K562 (cell line): Measurements from ENCODE around the gene PCCA. TPM values are rescaled to one million over a fixed set of nuclear protein-coding genes. Genes with fewer than 3 reads are reported as not detected.

Source experiments
- CEBPG ChIP-seq, 3 experiments: fragments of 200-800 bp in 1 of 3; sonication (Bioruptor generic) in 1 of 3; sonication (generic) in 1 of 3; formaldehyde crosslinking in 1 of 3; IDR thresholded peaks in 2 of 3; conservative IDR thresholded peaks in 1 of 3; 2 replicates each; pipeline versions ENCODE4 v1.6.1 to v1.8.0; 2016 to 2022; ENCODE audit warnings: missing compliant biosample characterization in 2 of 3, missing genetic modification characterization in 2 of 3, mild to moderate bottlenecking in 1 of 3, missing genetic modification reagents in 1 of 3
- KDM4B ChIP-seq, 2 experiments: fragments of 450-650 bp in 1 of 2; sonication (generic) in 1 of 2; IDR thresholded peaks; 2 replicates each; pipeline ENCODE4 v1.6.1; 2016 to 2017; ENCODE audit warnings: borderline replicate concordance in 2 of 2, antibody characterized with exemption in 1 of 2, low read depth in 1 of 2, mild to moderate bottlenecking in 1 of 2
- POLR2AphosphoS5 ChIP-seq: IDR thresholded peaks from 2 replicates; pipeline ENCODE4 v1.6.1; 2011; ENCODE audit warnings: mild to moderate bottlenecking, low read depth, low read length, moderate library complexity; ENCODE audit not compliant: control insufficient read depth, insufficient read depth
- SETDB1 ChIP-seq: IDR thresholded peaks from one replicate; pipeline ENCODE4 v1.6.1; 2012; ENCODE audit warnings: low read length, control low read depth, inconsistent platforms
- XRCC4 ChIP-seq: IDR thresholded peaks from one replicate; pipeline ENCODE4 v1.6.1; 2011; ENCODE audit not compliant: insufficient read depth, insufficient read length; ENCODE audit errors: extremely low read depth
- ZBTB40 ChIP-seq, 2 experiments: fragments of 450-650 bp in 1 of 2; sonication (generic) in 1 of 2; formaldehyde crosslinking in 1 of 2; IDR thresholded peaks; 2 replicates each; pipeline versions ENCODE4 v1.7.1 to v1.9.0; 2016 to 2022; ENCODE audit warnings: inconsistent platforms in 1 of 2, mild to moderate bottlenecking in 1 of 2, missing genetic modification reagents in 1 of 2
- ZNF561 ChIP-seq: fragments of 450-650 bp; formaldehyde crosslinking; conservative IDR thresholded peaks from 2 replicates; pipeline ENCODE4 v1.4.0; 2020; ENCODE audit warnings: mild to moderate bottlenecking, moderate library complexity
- polyA plus RNA-seq, 8 experiments: library from polyadenylated mRNA; depleted of rRNA in 4 of 8; stranded (reverse) in 5 of 8; unstranded in 3 of 8; fragments of >200 nt; fragmentation: Nextera tagmentation in 2 of 8; fragmentation: Illumina TruSeq in 1 of 8; extraction: Ambion mirVana in 2 of 8; extraction: Trizol in 1 of 8; gene quantifications; 2 replicates each; pipeline versions ENCODE4 v1.2.1 to v1.2.3, GENCODE V29; 2011 to 2014; ENCODE audit warnings: inconsistent platforms in 1 of 8, missing spikeins in 1 of 8
- total RNA-seq, 7 experiments: library from RNA; depleted of rRNA in 6 of 7; stranded (reverse); fragments of >200 nt in 6 of 7; fragmentation: Illumina TruSeq in 2 of 7; extraction: Trizol in 2 of 7; gene quantifications; 2 replicates each; pipeline versions ENCODE4 v1.2.1 to v1.2.3, GENCODE V29; 2011 to 2021; ENCODE audit warnings: low replicate concordance in 1 of 7

PCCA gene
- total and polyA plus RNA-seq, 9 of the 15 experiments (the other 6 are each of a cell fraction or from before 2014, with no cell fraction given) = 5.2 to 14.1 (median 9.7) TPM

GRCh38 chr13:100535426-100536135, 446.7 kb downstream of the PCCA start (continued):
- TF ChIP-seq ZBTB40 (IDR thresholded peaks at IDR 0.05) = no peak
- no peak for TF ChIP-seq ZBTB40 (CRISPR knock-in tag; IDR thresholded peaks at IDR 0.05)
- no peak for TF ChIP-seq XRCC4
- TF ChIP-seq POLR2AphosphoS5 = no peak
- TF ChIP-seq CEBPG (CRISPR knock-in tag; IDR thresholded peaks at IDR 0.05) = no peak
- no peak for TF ChIP-seq CEBPG (tag; conservative IDR thresholded peaks at IDR 0.05 in 1 of 2, IDR thresholded peaks at IDR 0.05 in 1 of 2)
- no peak for TF ChIP-seq KDM4B (IDR thresholded peaks at IDR 0.05; ENCODE audit: borderline replicate concordance in 2 of 2, low read depth in 1 of 2)
- no peak for TF ChIP-seq ZNF561
- TF ChIP-seq SETDB1 = no peak
